Hepatocyte (in vitro differentiated cells): ENCODE measurements around the gene DENND1A. TPM values are rescaled to one million over a fixed set of nuclear protein-coding genes. Genes with fewer than 3 reads are reported as not detected.
A peak's percentile ranks its signal among the peaks of the same experiment; 100 is the strongest.

Source experiments
- DNase-seq: peaks from one replicate; pipeline ENCODE4 v3.0.0-alpha.2; 2016; ENCODE audit warnings: low spot score
- H2AFZ ChIP-seq: fragments of 200-600 bp; sonication (generic); 2 replicates; pipeline ENCODE4 v1.6.0; 2016; ENCODE audit warnings: antibody characterized with exemption, mild to moderate bottlenecking
- H3K27ac ChIP-seq: fragments of 200-600 bp; sonication (generic); 2 replicates; pipeline ENCODE4 v1.5.1; 2016; ENCODE audit warnings: mild to moderate bottlenecking
- H3K27me3 ChIP-seq: fragments of 200-600 bp; sonication (generic); 2 replicates; pipeline ENCODE4 v1.6.1; 2016
- H3K36me3 ChIP-seq: fragments of 200-600 bp; sonication (generic); replicated peaks from 2 replicates; pipeline ENCODE4 v1.5.1; 2016; ENCODE audit warnings: low read depth; ENCODE audit not compliant: insufficient read depth
- H3K4me1 ChIP-seq: fragments of 200-600 bp; sonication (generic); 2 replicates; pipeline ENCODE4 v1.5.1; 2016; ENCODE audit warnings: mild to moderate bottlenecking, moderate library complexity; ENCODE audit not compliant: insufficient read depth
- H3K4me2 ChIP-seq: fragments of 200-600 bp; sonication (generic); 2 replicates; pipeline ENCODE4 v1.6.0; 2016
- H3K4me3 ChIP-seq: fragments of 200-600 bp; sonication (generic); 2 replicates; pipeline ENCODE4 v1.5.1; 2016; ENCODE audit warnings: mild to moderate bottlenecking
- H3K79me2 ChIP-seq: fragments of 200-600 bp; sonication (generic); 2 replicates; pipeline ENCODE4 v1.6.0; 2017; ENCODE audit warnings: mild to moderate bottlenecking
- H3K9me2 ChIP-seq: fragments of 200-600 bp; sonication (generic); replicated peaks from 2 replicates; pipeline ENCODE4 v1.6.0; 2017; ENCODE audit warnings: mild to moderate bottlenecking; ENCODE audit not compliant: insufficient read depth
- H3K9me3 ChIP-seq: fragments of 200-600 bp; sonication (generic); 2 replicates; pipeline ENCODE4 v1.5.1; 2016; ENCODE audit warnings: low read depth, mild to moderate bottlenecking
- H4K20me1 ChIP-seq: fragments of 200-600 bp; sonication (generic); 2 replicates; pipeline ENCODE4 v1.6.0; 2016; ENCODE audit warnings: mild to moderate bottlenecking; ENCODE audit not compliant: insufficient read depth, poor library complexity, severe bottlenecking
- CTCF ChIP-seq: fragments of 200-600 bp; sonication (generic); IDR thresholded peaks from 2 replicates; pipeline ENCODE4 v1.5.1; 2016; ENCODE audit warnings: antibody characterized with exemption, mild to moderate bottlenecking; ENCODE audit not compliant: poor library complexity
- EZH2 ChIP-seq: fragments of 200-600 bp; sonication (generic); IDR thresholded peaks from 2 replicates; pipeline ENCODE4 v1.6.1; 2016; ENCODE audit warnings: antibody characterized with exemption, mild to moderate bottlenecking, borderline replicate concordance
- EZH2phosphoT487 ChIP-seq: fragments of 200-600 bp; sonication (generic); IDR thresholded peaks from one replicate; pipeline ENCODE4 v1.6.1; 2018; ENCODE audit warnings: antibody characterized with exemption, mild to moderate bottlenecking, low read depth, moderate library complexity; ENCODE audit not compliant: unreplicated experiment, severe bottlenecking
- WGBS: methylation state at CpG from one replicate; pipeline ENCODE4 v1.1.6; 2016; ENCODE audit warnings: low lambda C conversion rate; ENCODE audit errors: missing lambda C conversion rate; 5-methylcytosine and 5-hydroxymethylcytosine counted together
- polyA plus RNA-seq: library from polyadenylated mRNA; unstranded; fragments of >200 nt; fragmentation: Nextera tagmentation; extraction: Ambion mirVana; gene quantifications from 2 replicates; pipeline ENCODE4 v1.2.1, GENCODE V29; 2016
- total RNA-seq: library from RNA; depleted of rRNA; stranded (reverse); fragments of >200 nt; gene quantifications from 2 replicates; pipeline ENCODE4 v1.2.3, GENCODE V29; 2014

Gene DENND1A
- total and polyA plus RNA-seq, 2 experiments from 2014 or later: 24.0 to 28.9 TPM

- no peak overlapping the region for H3K4me3 ChIP-seq
- peak overlapping the region; percentile 23 for H3K27ac ChIP-seq
- H4K20me1 ChIP-seq: no peaks in the 10 kb centered on the region
- no peaks in the 10 kb centered on the region for H3K36me3 ChIP-seq
- 91% methylated on average over 9 of the region's 9 CpGs for WGBS
- H3K4me1 ChIP-seq: peaks cover 23% of the 10 kb centered on the region
- H3K27me3 ChIP-seq: no peaks in the 10 kb centered on the region
- no peaks in the 10 kb centered on the region for H3K9me2 ChIP-seq
- H3K4me2 ChIP-seq: no peak overlapping the region
- no peak overlapping the region for H2AFZ ChIP-seq
- TF ChIP-seq EZH2: no peak
- no peak for TF ChIP-seq EZH2phosphoT487
- no peak for TF ChIP-seq CTCF
- no peaks in the 10 kb centered on the region for H3K79me2 ChIP-seq
- no peak for DNase-seq
- H3K9me3 ChIP-seq: no peaks in the 10 kb centered on the region
Measured at GRCh38 chr9:123483191-123483803, 446.6 kb downstream of the DENND1A start.

- no peak overlapping the region for H3K4me2 ChIP-seq
- no peaks in the 10 kb centered on the region for H3K36me3 ChIP-seq
- no peaks in the 10 kb centered on the region for H4K20me1 ChIP-seq
- WGBS: 88% methylated on average over 3 of the region's 3 CpGs
- TF ChIP-seq EZH2 (no peak), EZH2phosphoT487 (no peak)
- peak overlapping the region; percentile 7 for H3K27ac ChIP-seq
- no peaks in the 10 kb centered on the region for H3K9me3 ChIP-seq
- H3K4me3 ChIP-seq: no peak overlapping the region
- DNase-seq: no peak
- H3K9me2 ChIP-seq: no peaks in the 10 kb centered on the region
- H3K27me3 ChIP-seq: no peaks in the 10 kb centered on the region
- H3K79me2 ChIP-seq: no peaks in the 10 kb centered on the region
- H3K4me1 ChIP-seq: peaks cover 23% of the 10 kb centered on the region
- no peak overlapping the region for H2AFZ ChIP-seq
Measured at GRCh38 chr9:123482295-123482968, 447.5 kb downstream of the DENND1A start.

GRCh38 chr9:123481209-123481865, 448.6 kb downstream of the DENND1A start:
- WGBS: 94% methylated on average over 10 of the region's 10 CpGs
- Histone ChIP-seq H3K9me2 (no peaks in the 10 kb centered on the region), H3K36me3 (no peaks in the 10 kb centered on the region), H3K79me2 (no peaks in the 10 kb centered on the region), H2AFZ (no peak overlapping the region), H3K27ac (no peak overlapping the region), H3K27me3 (no peaks in the 10 kb centered on the region), H3K4me1 (peaks cover 23% of the 10 kb centered on the region), H4K20me1 (no peaks in the 10 kb centered on the region), H3K9me3 (no peaks in the 10 kb centered on the region), H3K4me3 (no peak overlapping the region), H3K4me2 (no peak overlapping the region)
- TF ChIP-seq EZH2phosphoT487 (no peak), CTCF (no peak), EZH2 (no peak)
- DNase-seq: no peak

GRCh38 chr9:123480791-123481190, 449.1 kb downstream of the DENND1A start:
- TF ChIP-seq EZH2 (no peak), EZH2phosphoT487 (no peak), CTCF (no peak)
- Histone ChIP-seq H3K27me3 (no peaks in the 10 kb centered on the region), H4K20me1 (no peaks in the 10 kb centered on the region), H3K4me1 (peaks cover 19% of the 10 kb centered on the region), H3K9me2 (no peaks in the 10 kb centered on the region), H3K9me3 (no peaks in the 10 kb centered on the region), H3K4me2 (no peak overlapping the region), H3K27ac (no peak overlapping the region), H3K36me3 (no peaks in the 10 kb centered on the region), H3K79me2 (no peaks in the 10 kb centered on the region), H2AFZ (no peak overlapping the region), H3K4me3 (no peak overlapping the region)
- no peak for DNase-seq
- 93% methylated on average over 8 of the region's 8 CpGs for WGBS
